Astrocyte (in vitro differentiated cells and primary cell): ENCODE measurements around the gene NUP107.

Experiments
- EZH2 ChIP-seq: IDR thresholded peaks from 2 replicates; pipeline ENCODE4 v1.6.1; 2012; ENCODE audit warnings: mild to moderate bottlenecking, low read length, inconsistent platforms; ENCODE audit not compliant: insufficient read depth
- TF ChIP-seq, protein P1 (sequence below): IDR thresholded peaks from 2 replicates; pipeline ENCODE4 v1.5.1; 2011; ENCODE audit warnings: low read depth, mild to moderate bottlenecking, inconsistent platforms, low read length, moderate library complexity; ENCODE audit not compliant: insufficient read depth

DNA sequence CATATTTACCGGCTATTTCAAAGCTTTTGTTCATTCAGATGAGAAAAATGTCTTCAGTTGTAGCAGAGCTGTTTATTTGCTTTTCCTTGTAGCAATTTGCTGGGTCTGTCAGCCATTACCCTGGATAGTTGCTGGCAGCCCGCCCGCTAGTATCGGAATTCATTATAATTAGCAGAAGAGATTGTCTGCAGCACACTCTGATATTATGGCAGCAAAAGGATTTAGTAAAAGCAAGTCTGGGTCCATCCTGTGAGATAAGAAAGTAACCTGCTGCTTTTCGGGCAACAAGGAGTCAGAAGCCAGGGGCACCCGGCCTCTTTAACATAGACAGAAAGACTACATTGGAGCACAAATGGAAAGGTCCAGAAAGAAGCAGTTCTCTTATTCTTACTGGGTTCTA lies 53.1 kb downstream of the NUP107 start:
- TF ChIP-seq, protein P1, sequence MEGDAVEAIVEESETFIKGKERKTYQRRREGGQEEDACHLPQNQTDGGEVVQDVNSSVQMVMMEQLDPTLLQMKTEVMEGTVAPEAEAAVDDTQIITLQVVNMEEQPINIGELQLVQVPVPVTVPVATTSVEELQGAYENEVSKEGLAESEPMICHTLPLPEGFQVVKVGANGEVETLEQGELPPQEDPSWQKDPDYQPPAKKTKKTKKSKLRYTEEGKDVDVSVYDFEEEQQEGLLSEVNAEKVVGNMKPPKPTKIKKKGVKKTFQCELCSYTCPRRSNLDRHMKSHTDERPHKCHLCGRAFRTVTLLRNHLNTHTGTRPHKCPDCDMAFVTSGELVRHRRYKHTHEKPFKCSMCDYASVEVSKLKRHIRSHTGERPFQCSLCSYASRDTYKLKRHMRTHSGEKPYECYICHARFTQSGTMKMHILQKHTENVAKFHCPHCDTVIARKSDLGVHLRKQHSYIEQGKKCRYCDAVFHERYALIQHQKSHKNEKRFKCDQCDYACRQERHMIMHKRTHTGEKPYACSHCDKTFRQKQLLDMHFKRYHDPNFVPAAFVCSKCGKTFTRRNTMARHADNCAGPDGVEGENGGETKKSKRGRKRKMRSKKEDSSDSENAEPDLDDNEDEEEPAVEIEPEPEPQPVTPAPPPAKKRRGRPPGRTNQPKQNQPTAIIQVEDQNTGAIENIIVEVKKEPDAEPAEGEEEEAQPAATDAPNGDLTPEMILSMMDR: no peak
- TF ChIP-seq EZH2: no peak
